Thoracic aorta (tissue), 2 donors: Measurements from ENCODE around the gene PLCD1. TPM values are rescaled to one million over a fixed set of nuclear protein-coding genes. Genes with fewer than 3 reads are reported as not detected.

ENCODE experiments used
- ATAC-seq: fragments of 150-250 bp; one replicate; pipeline ENCODE4 v1.8.0; 2017; ENCODE audit warnings: low read depth; ENCODE audit not compliant: insufficient number of reproducible peaks, low FRiP score
- DNase-seq: peaks from one replicate; pipeline ENCODE4 v3.0.0-alpha.2; 2020; ENCODE audit warnings: low spot score
- H3K27ac ChIP-seq, 2 donors: fragments of 200-600 bp; sonication (generic); 1 replicate in 1 of 2; 2 replicates in 1 of 2; pipeline ENCODE4 v1.5.1; 2016; ENCODE audit warnings: mild to moderate bottlenecking in 2 of 2, moderate library complexity in 2 of 2
- H3K27me3 ChIP-seq: fragments of 200-600 bp; sonication (generic); replicated peaks from 2 replicates; pipeline ENCODE4 v1.6.0; 2016; ENCODE audit warnings: mild to moderate bottlenecking; ENCODE audit not compliant: insufficient read depth
- H3K36me3 ChIP-seq: fragments of 200-600 bp; sonication (generic); one replicate; pipeline ENCODE4 v1.5.1; 2016
- H3K4me1 ChIP-seq, 2 donors: fragments of 200-600 bp; sonication (generic); 1 replicate in 1 of 2; 2 replicates in 1 of 2; pipeline versions ENCODE4 v1.5.1 to v1.6.0; 2016; ENCODE audit warnings: low read depth in 2 of 2, mild to moderate bottlenecking in 1 of 2; ENCODE audit not compliant: control insufficient read depth in 1 of 2
- H3K4me3 ChIP-seq: fragments of 200-600 bp; sonication (generic); 2 replicates; pipeline ENCODE4 v1.5.1; 2016; ENCODE audit warnings: mild to moderate bottlenecking
- H3K9me3 ChIP-seq: fragments of 200-600 bp; sonication (generic); 2 replicates; pipeline ENCODE4 v1.5.1; 2016
- total RNA-seq, 2 donors: library from RNA; depleted of rRNA; stranded (reverse); fragments of >200 nt; gene quantifications; one replicate each; pipeline versions ENCODE4 v1.1.0 to v1.2.3, GENCODE V29; 2016
- TF ChIP-seq, protein P1 (sequence below): fragments of 200-600 bp; sonication (generic); IDR thresholded peaks from one replicate; pipeline ENCODE4 v1.5.1; 2019; ENCODE audit warnings: antibody characterized with exemption

Gene PLCD1
- total RNA-seq, 2 donors from 2014 or later, result 34.8 to 93.3 TPM

DNA sequence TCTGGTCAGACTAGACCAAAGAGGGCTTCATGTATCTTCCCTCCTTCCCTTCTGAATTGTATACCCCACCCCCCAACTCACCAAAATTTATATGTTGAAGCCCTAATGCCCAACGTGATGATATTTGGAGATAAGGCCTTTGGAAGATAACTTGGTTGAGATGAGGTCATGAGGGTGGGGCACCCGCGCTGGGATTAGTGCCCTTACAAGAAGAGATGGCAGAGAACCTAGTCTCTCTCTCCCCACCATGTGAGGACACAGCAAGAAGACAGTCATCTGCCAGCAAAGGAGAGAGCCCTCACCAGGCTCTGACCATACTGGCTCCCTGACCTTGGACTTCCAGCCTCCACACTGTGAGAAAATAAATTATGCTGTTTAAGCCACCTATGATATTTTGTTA lies 13.5 kb downstream of the PLCD1 start:
- no peaks in the 10 kb centered on the region for H3K27me3 ChIP-seq
- H3K36me3 ChIP-seq, result peaks cover 46% of the 10 kb centered on the region
- no peak overlapping the region for H3K4me3 ChIP-seq
- ATAC-seq (no peak), DNase-seq (no peak)
- no peaks in the 10 kb centered on the region for H3K9me3 ChIP-seq
- no peaks in the 10 kb centered on the region for H3K4me1 ChIP-seq
- H3K27ac ChIP-seq, result no peak overlapping the region
- TF ChIP-seq, protein P1, sequence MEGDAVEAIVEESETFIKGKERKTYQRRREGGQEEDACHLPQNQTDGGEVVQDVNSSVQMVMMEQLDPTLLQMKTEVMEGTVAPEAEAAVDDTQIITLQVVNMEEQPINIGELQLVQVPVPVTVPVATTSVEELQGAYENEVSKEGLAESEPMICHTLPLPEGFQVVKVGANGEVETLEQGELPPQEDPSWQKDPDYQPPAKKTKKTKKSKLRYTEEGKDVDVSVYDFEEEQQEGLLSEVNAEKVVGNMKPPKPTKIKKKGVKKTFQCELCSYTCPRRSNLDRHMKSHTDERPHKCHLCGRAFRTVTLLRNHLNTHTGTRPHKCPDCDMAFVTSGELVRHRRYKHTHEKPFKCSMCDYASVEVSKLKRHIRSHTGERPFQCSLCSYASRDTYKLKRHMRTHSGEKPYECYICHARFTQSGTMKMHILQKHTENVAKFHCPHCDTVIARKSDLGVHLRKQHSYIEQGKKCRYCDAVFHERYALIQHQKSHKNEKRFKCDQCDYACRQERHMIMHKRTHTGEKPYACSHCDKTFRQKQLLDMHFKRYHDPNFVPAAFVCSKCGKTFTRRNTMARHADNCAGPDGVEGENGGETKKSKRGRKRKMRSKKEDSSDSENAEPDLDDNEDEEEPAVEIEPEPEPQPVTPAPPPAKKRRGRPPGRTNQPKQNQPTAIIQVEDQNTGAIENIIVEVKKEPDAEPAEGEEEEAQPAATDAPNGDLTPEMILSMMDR, result no peak

DNA sequence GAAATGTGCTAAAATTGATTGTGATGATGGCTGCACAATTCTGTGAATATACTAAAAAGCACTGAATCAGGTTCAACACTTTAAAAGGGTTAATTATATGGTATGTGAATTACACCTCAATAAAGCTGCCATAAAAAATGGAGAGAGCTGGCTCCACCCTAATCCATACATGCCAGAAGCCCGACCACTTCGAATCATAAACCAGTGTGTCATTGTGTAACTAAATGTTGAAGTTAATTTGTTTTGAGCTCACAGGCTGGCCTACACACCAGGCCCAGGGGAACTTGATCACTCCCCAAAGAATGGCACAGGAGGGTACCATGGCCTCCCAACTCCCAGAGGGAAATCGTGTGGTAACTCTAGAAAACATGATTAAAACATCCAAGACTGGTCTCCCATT lies 14.0 kb downstream of the PLCD1 start:
- H3K27me3 ChIP-seq, result no peaks in the 10 kb centered on the region
- TF ChIP-seq, protein P1, result no peak
- H3K36me3 ChIP-seq, result peaks cover 51% of the 10 kb centered on the region
- H3K27ac ChIP-seq, result no peak overlapping the region
- no peak overlapping the region for H3K4me3 ChIP-seq
- no peak for DNase-seq
- no peak for ATAC-seq
- H3K4me1 ChIP-seq, result no peaks in the 10 kb centered on the region
- no peaks in the 10 kb centered on the region for H3K9me3 ChIP-seq

GRCh38 chr3:38011111-38011510 lies 18.3 kb downstream of the PLCD1 start:
- Histone ChIP-seq H3K4me3 (no peak overlapping the region), H3K9me3 (no peaks in the 10 kb centered on the region), H3K27ac (no peak overlapping the region), H3K27me3 (no peaks in the 10 kb centered on the region), H3K4me1 (no peaks in the 10 kb centered on the region), H3K36me3 (peaks cover 58% of the 10 kb centered on the region)
- ATAC-seq, result no peak
- TF ChIP-seq, protein P1, result no peak
- DNase-seq, result no peak

GRCh38 chr3:38009807-38010591 lies 19.4 kb downstream of the PLCD1 start:
- peaks cover 0 to 4% of the 10 kb centered on the region in 2 donors for H3K4me1 ChIP-seq
- no peak overlapping the region for H3K4me3 ChIP-seq
- H3K36me3 ChIP-seq, result peaks cover 53% of the 10 kb centered on the region
- H3K9me3 ChIP-seq, result no peaks in the 10 kb centered on the region
- no peak for ATAC-seq
- TF ChIP-seq, protein P1, result no peak
- no peaks in the 10 kb centered on the region for H3K27me3 ChIP-seq
- H3K27ac ChIP-seq, result no peak overlapping the region
- no peak for DNase-seq

DNA sequence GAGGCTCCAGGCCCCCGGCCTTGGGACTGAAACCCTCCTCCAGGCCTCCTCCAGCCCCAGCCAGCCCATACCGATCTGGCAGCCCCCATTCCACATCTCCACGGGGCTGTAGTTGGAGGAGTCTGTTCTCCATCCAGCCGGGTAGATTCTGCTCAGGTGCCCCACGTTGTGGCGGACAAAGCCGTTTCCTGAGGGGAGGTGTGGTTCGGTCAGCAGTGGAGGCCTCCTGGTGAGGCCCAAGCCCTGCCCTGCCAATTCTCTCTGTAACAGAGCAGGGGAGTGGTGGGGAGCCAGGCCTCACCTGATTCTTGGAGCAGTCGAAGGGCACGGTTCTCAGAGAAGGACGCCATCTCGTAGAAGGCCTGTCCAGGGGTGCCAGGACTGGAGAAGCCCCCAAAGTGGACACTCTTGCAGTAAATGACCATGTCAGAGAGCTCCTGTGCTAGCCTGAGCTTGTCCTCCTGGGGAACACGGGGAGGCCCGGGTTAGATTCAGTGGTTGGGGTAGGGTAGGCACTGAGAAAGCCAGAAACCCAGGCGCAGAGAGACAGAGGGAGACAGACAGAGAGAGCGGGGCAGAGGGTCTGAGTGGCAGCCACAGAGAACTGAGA lies 20.4 kb downstream of the PLCD1 start:
- Histone ChIP-seq H3K4me3 (no peak overlapping the region), H3K9me3 (no peaks in the 10 kb centered on the region), H3K27ac (no peak overlapping the region), H3K4me1 (peaks cover 0 to 13% of the 10 kb centered on the region in 2 donors), H3K36me3 (peaks cover 53% of the 10 kb centered on the region), H3K27me3 (no peaks in the 10 kb centered on the region)
- TF ChIP-seq, protein P1, result no peak
- DNase-seq (no peak), ATAC-seq (no peak)
